ENCODE data around the gene DNAJB2. TPM values are rescaled to one million over a fixed set of nuclear protein-coding genes. Genes with fewer than 3 reads are reported as not detected.

DNAJB2 gene
- total RNA-seq, 2 donors from 2014 or later = 65.8 to 71.1 TPM

DNA sequence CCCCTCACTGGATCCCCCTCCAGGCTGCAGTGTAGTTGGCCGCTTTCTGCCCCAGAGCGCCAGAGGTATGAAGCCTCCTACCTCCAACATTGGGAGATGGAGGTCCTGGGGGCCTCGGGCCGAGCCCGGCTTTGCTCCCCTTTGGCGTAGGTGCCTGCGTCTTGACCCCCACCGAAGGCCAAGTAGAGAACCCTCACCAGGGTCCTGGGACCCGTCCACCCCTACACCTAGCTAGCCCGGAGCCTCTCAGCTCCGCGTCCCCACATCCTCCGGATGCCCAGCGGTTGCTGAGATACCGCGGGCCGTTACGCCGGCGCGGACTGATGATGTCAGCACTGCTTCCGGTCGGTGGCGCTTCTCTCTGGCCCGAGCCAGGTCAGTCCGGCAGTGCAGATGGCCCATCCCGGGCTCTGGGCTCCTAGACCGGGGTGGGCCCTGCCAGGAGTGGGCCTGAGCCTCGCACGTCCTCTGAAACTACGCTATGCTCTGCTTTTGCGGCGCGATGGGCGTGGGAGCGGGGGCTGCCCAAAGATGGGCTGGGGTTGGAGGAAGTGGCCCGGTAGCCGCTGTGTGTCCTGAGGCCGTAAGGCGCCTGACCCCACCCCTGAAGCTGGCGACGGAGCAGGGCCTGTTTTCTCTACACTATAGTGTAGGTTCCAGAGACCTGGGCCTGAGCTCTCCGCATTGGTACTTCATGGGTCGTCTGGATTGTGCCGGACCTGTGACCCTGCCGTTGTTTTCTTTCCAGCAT lies 33.8 kb upstream of the DNAJB2 start, which contains the start of the genes GLB1L and STK16:
Gene GLB1L, minus strand, starts transcription at position 297 of the 751 bp plus-strand sequence. CDS start 1,871 bp downstream, outside the sequence.
Gene STK16, plus strand, starts transcription at position 332 of the 751 bp plus-strand sequence. CDS start 521 bp downstream, outside the sequence.
- intact Hi-C loops (cut with DNase I) = no loop called here
- peaks cover 28% of the 10 kb centered on the region for H3K4me1 ChIP-seq
- H3K27ac ChIP-seq = peak within 1 kb of the TSS; percentile 88
- no peaks in the 10 kb centered on the region for H3K9me3 ChIP-seq
- peak; percentile 96 for DNase-seq
- no peaks in the 10 kb centered on the region for H3K27me3 ChIP-seq
- H3K4me3 ChIP-seq = peak within 1 kb of the TSS; percentile 73
- peak within 1 kb of the TSS; percentile 86 to 99 for H3K9ac ChIP-seq (ENCODE audit: low read depth in 2 of 2, low read length in 2 of 2)
- no peak for TF ChIP-seq CTCF (IDR thresholded peaks at IDR 0.05)
- no peaks in the 10 kb centered on the region for H3K36me3 ChIP-seq

DNA sequence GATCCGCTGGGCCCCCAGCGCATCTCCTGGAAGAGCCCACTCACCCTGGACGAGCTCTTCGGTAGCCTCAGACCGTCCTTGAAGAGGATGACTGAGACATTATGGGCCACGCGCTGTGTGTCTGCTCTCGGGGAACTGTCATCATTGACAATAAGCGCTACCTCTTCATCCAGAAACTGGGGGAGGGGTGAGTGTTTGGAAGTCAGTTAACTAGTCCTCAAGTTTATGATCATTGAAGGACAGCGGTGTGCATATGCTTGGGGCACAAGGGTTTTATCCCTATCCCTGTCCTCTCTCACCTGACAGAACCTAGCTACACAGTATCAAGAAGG lies 33.3 kb upstream of the DNAJB2 start:
- intact Hi-C loops (cut with DNase I) = no loop called here
- peak; percentile 46 for DNase-seq
- H3K4me1 ChIP-seq = peaks cover 34% of the 10 kb centered on the region

DNA sequence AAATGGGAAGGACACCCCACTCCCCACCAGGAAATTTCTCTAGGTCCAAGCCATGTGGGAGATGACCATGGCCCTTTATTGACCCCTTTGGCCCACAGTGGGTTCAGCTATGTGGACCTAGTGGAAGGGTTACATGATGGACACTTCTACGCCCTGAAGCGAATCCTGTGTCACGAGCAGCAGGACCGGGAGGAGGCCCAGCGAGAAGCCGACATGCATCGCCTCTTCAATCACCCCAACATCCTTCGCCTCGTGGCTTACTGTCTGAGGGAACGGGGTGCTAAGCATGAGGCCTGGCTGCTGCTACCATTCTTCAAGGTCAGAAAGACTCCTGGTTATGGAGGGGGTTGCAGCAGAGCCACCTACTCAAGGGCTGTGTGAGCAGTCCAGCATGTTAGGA lies 32.6 kb upstream of the DNAJB2 start:
- Histone ChIP-seq H3K9me3 (no peaks in the 10 kb centered on the region), H3K27me3 (no peaks in the 10 kb centered on the region), H3K9ac (ENCODE audit: low read depth in 2 of 2, low read length in 2 of 2) (peak overlapping the region in 1 of 2 donors; percentile 99), H3K4me3 (no peak overlapping the region), H3K4me1 (peaks cover 37% of the 10 kb centered on the region), H3K27ac (no peak overlapping the region), H3K36me3 (no peaks in the 10 kb centered on the region)
- TF ChIP-seq CTCF (IDR thresholded peaks at IDR 0.05) = no peak
- DNase-seq = no peak
- intact Hi-C loops (cut with DNase I) = no loop called here

More for the DNA sequence above, 33.3 kb upstream of the DNAJB2 start:
- Histone ChIP-seq H3K9ac (ENCODE audit: low read depth in 2 of 2, low read length in 2 of 2) (peak overlapping the region; percentile 86 to 99), H3K36me3 (no peaks in the 10 kb centered on the region), H3K27ac (peak overlapping the region; percentile 88), H3K27me3 (no peaks in the 10 kb centered on the region), H3K4me3 (peak overlapping the region; percentile 73), H3K9me3 (no peaks in the 10 kb centered on the region)
- TF ChIP-seq CTCF (IDR thresholded peaks at IDR 0.05) = no peak

- TF ChIP-seq CTCF (IDR thresholded peaks at IDR 0.05) = no peak
- Histone ChIP-seq H3K27me3 (no peaks in the 10 kb centered on the region), H3K4me1 (peaks cover 37% of the 10 kb centered on the region), H3K36me3 (no peaks in the 10 kb centered on the region), H3K4me3 (no peak overlapping the region), H3K9ac (ENCODE audit: low read depth in 2 of 2, low read length in 2 of 2) (peak overlapping the region in 1 of 2 donors; percentile 55), H3K27ac (peak overlapping the region; percentile 96), H3K9me3 (no peaks in the 10 kb centered on the region)
- DNase-seq = no peak
- intact Hi-C loops (cut with DNase I) = no loop called here
Observed at GRCh38 chr2:219247678-219248642, 31.2 kb upstream of the DNAJB2 start.

GRCh38 chr2:219248845-219249202 lies 30.3 kb upstream of the DNAJB2 start:
- H3K9me3 ChIP-seq = no peaks in the 10 kb centered on the region
- intact Hi-C loops (cut with DNase I) = no loop called here
- H3K27me3 ChIP-seq = no peaks in the 10 kb centered on the region
- DNase-seq = no peak
- TF ChIP-seq CTCF (IDR thresholded peaks at IDR 0.05) = no peak
- H3K9ac ChIP-seq (ENCODE audit: low read depth in 2 of 2, low read length in 2 of 2) = peak overlapping the region in 1 of 2 donors; percentile 99
- H3K36me3 ChIP-seq = no peaks in the 10 kb centered on the region
- peaks cover 37% of the 10 kb centered on the region for H3K4me1 ChIP-seq
- no peak overlapping the region for H3K4me3 ChIP-seq
- peak overlapping the region; percentile 96 for H3K27ac ChIP-seq

All from colonic mucosa (tissue), 4 donors.